Endodermal cell (in vitro differentiated cells): ENCODE measurements around the gene ANKLE2. TPM values are rescaled to one million over a fixed set of nuclear protein-coding genes. Genes with fewer than 3 reads are reported as not detected.

Experiments
- DNase-seq: peaks from one replicate; pipeline ENCODE4 v3.0.0-alpha.2; 2017
- H3K27ac ChIP-seq: 2 replicates; pipeline ENCODE4 v1.5.1; 2013; ENCODE audit warnings: mild to moderate bottlenecking, low read depth, low read length, moderate library complexity
- H3K27me3 ChIP-seq: 2 replicates; pipeline ENCODE4 v1.6.1; 2013; ENCODE audit warnings: mild to moderate bottlenecking, low read length, moderate library complexity; ENCODE audit not compliant: insufficient read depth, control insufficient read depth, poor library complexity, severe bottlenecking
- H3K36me3 ChIP-seq: 2 replicates; pipeline ENCODE4 v1.7.0; 2013; ENCODE audit warnings: mild to moderate bottlenecking, low read length, moderate library complexity; ENCODE audit not compliant: control insufficient read depth, insufficient read depth
- H3K4me1 ChIP-seq: one replicate; pipeline ENCODE4 v1.7.0; 2013; ENCODE audit warnings: low read length; ENCODE audit not compliant: control insufficient read depth, insufficient read depth
- H3K4me3 ChIP-seq: 2 replicates; pipeline ENCODE4 v1.5.1; 2013; ENCODE audit warnings: mild to moderate bottlenecking, low read length, moderate library complexity
- H3K9ac ChIP-seq: 2 replicates; pipeline ENCODE4 v1.6.1; 2013; ENCODE audit warnings: mild to moderate bottlenecking, low read length, moderate library complexity; ENCODE audit not compliant: poor library complexity, severe bottlenecking; ENCODE audit errors: extremely low read depth
- H3K9me3 ChIP-seq: 2 replicates; pipeline ENCODE4 v1.6.1; 2013; ENCODE audit warnings: mild to moderate bottlenecking, low read length, moderate library complexity; ENCODE audit not compliant: control insufficient read depth
- H3K27ac Mint-ChIP-seq: 2 replicates; pipeline ENCODE4 v1.8.0; 2020; ENCODE audit warnings: mixed read lengths
- H3K27me3 Mint-ChIP-seq: 2 replicates; pipeline ENCODE4 v1.8.0; 2021; ENCODE audit warnings: mild to moderate bottlenecking, mixed read lengths; ENCODE audit not compliant: insufficient read depth
- H3K36me3 Mint-ChIP-seq: 2 replicates; pipeline ENCODE4 v1.8.0; 2020; ENCODE audit warnings: low read depth, mixed read lengths
- H3K4me1 Mint-ChIP-seq: 2 replicates; pipeline ENCODE4 v1.8.0; 2020; ENCODE audit warnings: mixed read lengths
- H3K4me3 Mint-ChIP-seq: 2 replicates; pipeline ENCODE4 v1.8.0; 2020; ENCODE audit warnings: mild to moderate bottlenecking, moderate library complexity, mixed read lengths
- H3K9me3 Mint-ChIP-seq: 2 replicates; pipeline ENCODE4 v1.8.0; 2020; ENCODE audit warnings: mild to moderate bottlenecking, mixed read lengths
- WGBS, 2 experiments: methylation state at CpG; one replicate each; pipeline versions ENCODE4 v1.1.5 to v1.1.7; 2013; ENCODE audit warnings: missing lambda C conversion rate in 2 of 2, mixed read lengths in 1 of 2; ENCODE audit not compliant: insufficient coverage in 1 of 2, insufficient read length in 1 of 2; 5-methylcytosine and 5-hydroxymethylcytosine counted together
- total RNA-seq, 2 donors: library from RNA; stranded (reverse); fragmentation: NEBNext Ultra II Directional in 1 of 2; extraction: Animal tissue kit (Norgen Biotek cat#: 25700) in 1 of 2; gene quantifications; 2 replicates in 1 of 2; 3 replicates in 1 of 2; pipeline ENCODE4 v1.2.1, GENCODE V29; 2021
- TF ChIP-seq, protein P1 (sequence below): fragments of 200-600 bp; sonication (generic); conservative IDR thresholded peaks from 2 replicates; pipeline ENCODE4 v1.5.0; 2021; ENCODE audit warnings: antibody characterized with exemption, mild to moderate bottlenecking

Gene ANKLE2
- total RNA-seq, 2 donors from 2014 or later = 87.8 to 88.5 TPM

DNA sequence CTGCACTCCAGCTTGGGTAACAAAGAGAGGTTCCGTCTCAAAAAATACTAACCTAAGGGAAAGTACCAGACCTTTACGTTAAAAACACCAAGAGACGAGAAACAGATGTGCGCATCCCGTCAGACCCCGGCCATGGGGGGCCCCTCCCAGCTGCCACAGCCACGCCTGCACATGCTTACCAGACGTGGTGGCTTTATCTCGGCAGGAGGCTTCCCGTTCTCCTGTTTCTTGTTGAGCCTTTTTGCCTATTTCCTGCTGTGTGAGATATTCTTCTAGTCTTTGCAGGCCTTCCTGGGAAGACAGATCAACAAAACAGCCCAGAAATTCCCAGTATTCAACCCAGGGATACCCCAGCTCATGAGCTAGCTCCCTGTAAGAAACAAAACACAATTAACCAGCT lies 27.4 kb downstream of the ANKLE2 start:
- Mint-ChIP-seq H3K27me3 (no peaks in the 10 kb centered on the region), H3K9me3 (peaks cover 9% of the 10 kb centered on the region), H3K4me3 (no peak overlapping the region), H3K4me1 (no peaks in the 10 kb centered on the region), H3K36me3 (peaks cover 84% of the 10 kb centered on the region), H3K27ac (peak overlapping the region; percentile 21)
- TF ChIP-seq, protein P1, sequence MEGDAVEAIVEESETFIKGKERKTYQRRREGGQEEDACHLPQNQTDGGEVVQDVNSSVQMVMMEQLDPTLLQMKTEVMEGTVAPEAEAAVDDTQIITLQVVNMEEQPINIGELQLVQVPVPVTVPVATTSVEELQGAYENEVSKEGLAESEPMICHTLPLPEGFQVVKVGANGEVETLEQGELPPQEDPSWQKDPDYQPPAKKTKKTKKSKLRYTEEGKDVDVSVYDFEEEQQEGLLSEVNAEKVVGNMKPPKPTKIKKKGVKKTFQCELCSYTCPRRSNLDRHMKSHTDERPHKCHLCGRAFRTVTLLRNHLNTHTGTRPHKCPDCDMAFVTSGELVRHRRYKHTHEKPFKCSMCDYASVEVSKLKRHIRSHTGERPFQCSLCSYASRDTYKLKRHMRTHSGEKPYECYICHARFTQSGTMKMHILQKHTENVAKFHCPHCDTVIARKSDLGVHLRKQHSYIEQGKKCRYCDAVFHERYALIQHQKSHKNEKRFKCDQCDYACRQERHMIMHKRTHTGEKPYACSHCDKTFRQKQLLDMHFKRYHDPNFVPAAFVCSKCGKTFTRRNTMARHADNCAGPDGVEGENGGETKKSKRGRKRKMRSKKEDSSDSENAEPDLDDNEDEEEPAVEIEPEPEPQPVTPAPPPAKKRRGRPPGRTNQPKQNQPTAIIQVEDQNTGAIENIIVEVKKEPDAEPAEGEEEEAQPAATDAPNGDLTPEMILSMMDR = no peak
- DNase-seq = no peak
- H3K27ac ChIP-seq = no peak overlapping the region
- H3K4me3 ChIP-seq = no peak overlapping the region
- 84% methylated on average over 8 to 10 of the region's 10 CpGs for WGBS, 2 experiments
- H3K9me3 ChIP-seq = peaks cover 4% of the 10 kb centered on the region
- H3K9ac ChIP-seq = no peak overlapping the region
- peaks cover 84% of the 10 kb centered on the region for H3K36me3 ChIP-seq
- no peaks in the 10 kb centered on the region for H3K27me3 ChIP-seq
- no peaks in the 10 kb centered on the region for H3K4me1 ChIP-seq

GRCh38 chr12:132731574-132731973 lies 30.1 kb downstream of the ANKLE2 start:
- no peak for DNase-seq
- Mint-ChIP-seq H3K27ac (no peak overlapping the region), H3K27me3 (no peaks in the 10 kb centered on the region), H3K4me1 (no peaks in the 10 kb centered on the region), H3K9me3 (peaks cover 16% of the 10 kb centered on the region), H3K36me3 (peaks cover 87% of the 10 kb centered on the region), H3K4me3 (no peak overlapping the region)
- Histone ChIP-seq H3K27ac (no peak overlapping the region), H3K9me3 (peaks cover 4% of the 10 kb centered on the region), H3K36me3 (peaks cover 85% of the 10 kb centered on the region), H3K4me3 (no peak overlapping the region), H3K4me1 (no peaks in the 10 kb centered on the region), H3K9ac (no peak overlapping the region), H3K27me3 (no peaks in the 10 kb centered on the region)
- WGBS, 2 experiments = 90 to 97% methylated on average over 15 to 17 of the region's 17 CpGs
- TF ChIP-seq, protein P1 = no peak

DNA sequence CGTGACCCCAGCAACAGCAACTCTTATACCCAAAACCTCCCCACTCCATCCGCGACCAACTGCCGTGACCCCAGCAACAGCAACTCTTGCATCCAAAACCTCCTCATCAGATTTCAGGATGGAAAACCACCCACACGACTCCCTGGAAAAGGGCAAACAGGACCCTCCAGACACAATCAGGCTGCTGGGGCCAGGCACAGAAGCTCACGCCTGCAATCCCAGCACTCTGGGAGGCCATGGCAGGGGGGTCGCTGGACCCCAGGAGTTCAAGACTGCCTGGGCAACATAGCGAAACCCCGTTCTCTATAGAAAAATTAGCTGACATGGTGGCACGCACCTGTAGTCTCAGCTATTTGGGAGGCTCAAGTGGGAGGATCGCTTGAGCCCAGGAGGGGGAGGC lies 31.3 kb downstream of the ANKLE2 start:
- no peak overlapping the region for H3K27ac ChIP-seq
- no peaks in the 10 kb centered on the region for H3K4me1 Mint-ChIP-seq
- no peak overlapping the region for H3K4me3 Mint-ChIP-seq
- H3K27me3 ChIP-seq = no peaks in the 10 kb centered on the region
- peaks cover 87% of the 10 kb centered on the region for H3K36me3 ChIP-seq
- H3K27ac Mint-ChIP-seq = no peak overlapping the region
- H3K9ac ChIP-seq = no peak overlapping the region
- peak; percentile 41 for DNase-seq
- TF ChIP-seq, protein P1 = no peak
- H3K27me3 Mint-ChIP-seq = no peaks in the 10 kb centered on the region
- H3K9me3 ChIP-seq = peaks cover 4% of the 10 kb centered on the region
- H3K4me1 ChIP-seq = no peaks in the 10 kb centered on the region
- H3K36me3 Mint-ChIP-seq = peaks cover 89% of the 10 kb centered on the region
- 94 to 95% methylated on average over 7 to 11 of the region's 11 CpGs for WGBS, 2 experiments
- peaks cover 16% of the 10 kb centered on the region for H3K9me3 Mint-ChIP-seq
- H3K4me3 ChIP-seq = no peak overlapping the region
